Breast epithelium (tissue), 4 donors: ENCODE results near the gene ZMIZ1. TPM values are rescaled to one million over a fixed set of nuclear protein-coding genes. Genes with fewer than 3 reads are reported as not detected.
A peak's percentile ranks its signal among the peaks of the same experiment; 100 is the strongest.

Experiments
- DNase-seq, 2 donors: peaks; one replicate each; pipeline ENCODE4 v3.0.0-alpha.2; 2019; ENCODE audit warnings: low spot score in 2 of 2
- H3K27ac ChIP-seq, 2 donors: fragments of 200-600 bp; sonication (generic) in 1 of 2; one replicate each; pipeline ENCODE4 v1.5.1; 2016 to 2019; ENCODE audit warnings: mild to moderate bottlenecking in 1 of 2
- H3K27me3 ChIP-seq, 2 donors: fragments of 200-600 bp; sonication (generic) in 1 of 2; one replicate each; pipeline versions ENCODE4 v1.5.1 to v1.6.0; 2017 to 2019; ENCODE audit warnings: control low read depth in 1 of 2, mild to moderate bottlenecking in 1 of 2
- H3K36me3 ChIP-seq: fragments of 200-600 bp; one replicate; pipeline ENCODE4 v1.5.1; 2019
- H3K4me1 ChIP-seq, 2 donors: fragments of 200-600 bp; sonication (generic); one replicate each; pipeline ENCODE4 v1.5.1; 2016 to 2019; ENCODE audit warnings: control low read depth in 1 of 2
- H3K4me3 ChIP-seq, 3 donors: fragments of 200-600 bp; sonication (generic); 1 replicate in 2 of 3; 2 replicates in 1 of 3; pipeline ENCODE4 v1.5.1; 2016 to 2019; ENCODE audit warnings: mild to moderate bottlenecking in 3 of 3, moderate library complexity in 2 of 3
- H3K9me3 ChIP-seq, 2 donors: fragments of 200-600 bp; sonication (generic) in 1 of 2; one replicate each; pipeline ENCODE4 v1.5.1; 2016 to 2019; ENCODE audit warnings: control low read depth in 1 of 2
- CTCF ChIP-seq, 3 donors: fragments of 450-650 bp; IDR thresholded peaks; one replicate each; pipeline ENCODE4 v1.5.1; 2016 to 2017; ENCODE audit warnings: antibody characterized with exemption in 3 of 3, mild to moderate bottlenecking in 3 of 3, moderate library complexity in 3 of 3
- POLR2A ChIP-seq: fragments of 450-650 bp; IDR thresholded peaks from one replicate; pipeline ENCODE4 v1.6.1; 2016; ENCODE audit warnings: antibody characterized with exemption, mild to moderate bottlenecking, moderate library complexity
- POLR2AphosphoS5 ChIP-seq, 3 donors: sonication (generic); formaldehyde crosslinking; IDR thresholded peaks; one replicate each; pipeline ENCODE4 v1.6.1; 2017; ENCODE audit warnings: antibody characterized with exemption in 3 of 3
- intact Hi-C: fragments of 100-400 bp; cut with DNase I; formaldehyde crosslinking; loops from one replicate; pipeline ENCODE4 v1.15.1; 2023; ENCODE audit warnings: low total_unique reads
- total RNA-seq, 3 donors: library from RNA; depleted of rRNA; stranded (reverse); fragments of >200 nt; gene quantifications; one replicate each; pipeline ENCODE4 v1.1.0, GENCODE V29; 2016

ZMIZ1 gene
- 10 to 100 TPM; 34.4 to 63.7 (median 39.8) TPM for total RNA-seq

GRCh38 chr10:79068562-79069324 is at the start of gene ZMIZ1:
Gene ZMIZ1 (plus strand): TSS chr10:79068966. CDS start chr10:79201633, 132,667 bp downstream.
- peak within 1 kb of the TSS; percentile 65 to 98 (median 78) for H3K4me3 ChIP-seq
- peaks cover 11 to 20% of the 10 kb centered on the region in 2 donors for H3K4me1 ChIP-seq
- H3K36me3 ChIP-seq: no peaks in the 10 kb centered on the region
- no peaks in the 10 kb centered on the region for H3K27me3 ChIP-seq
- intact Hi-C loops: loop anchor here (1.0 kb wide), 1 partner anchor 128 kb away; no protein-coding TSS in a partner anchor
- peak; percentile 89 for DNase-seq
- H3K27ac ChIP-seq: peak within 1 kb of the TSS; percentile 98 to 99
- TF ChIP-seq CTCF (IDR thresholded peaks at IDR 0.05) (peak in 1 of 3 donors; percentile 21), POLR2AphosphoS5 (IDR thresholded peaks at IDR 0.05) (peak in 2 of 3 donors; percentile 52 to 83), POLR2A (no peak)
- no peaks in the 10 kb centered on the region for H3K9me3 ChIP-seq

- peak overlapping the region; percentile 14 to 81 for H3K27ac ChIP-seq
Observed at GRCh38 chr10:79019441-79020014, 49.2 kb upstream of the ZMIZ1 start.

GRCh38 chr10:79020015-79020491 is 48.7 kb upstream of the ZMIZ1 start:
- peak overlapping the region in 1 of 2 donors; percentile 81 for H3K27ac ChIP-seq
- no peak for DNase-seq
- intact Hi-C loops: no loop called here

More at GRCh38 chr10:79019441-79020014, 49.2 kb upstream of the ZMIZ1 start:
- H3K4me3 ChIP-seq: no peak overlapping the region
- intact Hi-C loops: loop anchor here (2.0 kb wide), 1 partner anchor 29 kb away; no protein-coding TSS in a partner anchor
- peaks cover 0 to 4% of the 10 kb centered on the region in 2 donors for H3K9me3 ChIP-seq
- no peaks in the 10 kb centered on the region for H3K4me1 ChIP-seq
- H3K36me3 ChIP-seq: no peaks in the 10 kb centered on the region
- DNase-seq: no peak
- H3K27me3 ChIP-seq: no peaks in the 10 kb centered on the region
- TF ChIP-seq POLR2AphosphoS5 (IDR thresholded peaks at IDR 0.05) (no peak), CTCF (IDR thresholded peaks at IDR 0.05) (no peak), POLR2A (no peak)

GRCh38 chr10:79020605-79021004 is 48.2 kb upstream of the ZMIZ1 start:
- no peaks in the 10 kb centered on the region for H3K27me3 ChIP-seq
- H3K27ac ChIP-seq: peak overlapping the region in 1 of 2 donors; percentile 81
- DNase-seq: no peak
- no peak for TF ChIP-seq POLR2AphosphoS5 (IDR thresholded peaks at IDR 0.05)
- no peak for TF ChIP-seq CTCF (IDR thresholded peaks at IDR 0.05)
- TF ChIP-seq POLR2A: no peak
- H3K4me3 ChIP-seq: no peak overlapping the region
- H3K4me1 ChIP-seq: no peaks in the 10 kb centered on the region
- intact Hi-C loops: no loop called here
- peaks cover 0 to 4% of the 10 kb centered on the region in 2 donors for H3K9me3 ChIP-seq
- H3K36me3 ChIP-seq: no peaks in the 10 kb centered on the region

More at GRCh38 chr10:79020015-79020491, 48.7 kb upstream of the ZMIZ1 start:
- H3K27me3 ChIP-seq: no peaks in the 10 kb centered on the region
- H3K4me1 ChIP-seq: no peaks in the 10 kb centered on the region
- no peaks in the 10 kb centered on the region for H3K36me3 ChIP-seq
- peaks cover 0 to 4% of the 10 kb centered on the region in 2 donors for H3K9me3 ChIP-seq
- no peak overlapping the region for H3K4me3 ChIP-seq
- TF ChIP-seq CTCF (IDR thresholded peaks at IDR 0.05) (no peak), POLR2A (no peak), POLR2AphosphoS5 (IDR thresholded peaks at IDR 0.05) (peak in 1 of 3 donors; percentile 80)
